ENCODE results near the gene GAS2.
A peak's percentile ranks its signal among the peaks of the same experiment; 100 is the strongest.

Gene GAS2

DNA sequence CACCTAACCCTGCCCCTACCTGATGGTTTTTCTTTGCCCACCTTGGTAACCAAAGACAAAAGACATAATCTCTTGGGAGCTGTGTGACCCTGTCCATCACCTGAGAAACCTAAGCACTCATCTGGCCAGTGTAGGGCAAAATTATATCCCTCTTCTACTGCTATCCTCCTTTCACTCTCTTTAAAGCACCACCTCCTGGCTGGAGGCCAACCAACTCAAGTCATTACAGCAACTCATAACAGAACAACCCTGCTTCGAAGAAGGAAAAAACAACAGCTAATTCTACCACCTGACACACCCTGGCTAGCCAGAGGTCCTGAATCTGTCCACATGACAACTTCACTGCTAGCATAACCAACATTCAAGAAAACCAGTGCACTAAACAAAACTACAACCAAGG, 45.5 kb downstream of the GAS2 start:
- intact Hi-C loops (cut with DNase I) = no loop called here
- DNase-seq = no peak

DNA sequence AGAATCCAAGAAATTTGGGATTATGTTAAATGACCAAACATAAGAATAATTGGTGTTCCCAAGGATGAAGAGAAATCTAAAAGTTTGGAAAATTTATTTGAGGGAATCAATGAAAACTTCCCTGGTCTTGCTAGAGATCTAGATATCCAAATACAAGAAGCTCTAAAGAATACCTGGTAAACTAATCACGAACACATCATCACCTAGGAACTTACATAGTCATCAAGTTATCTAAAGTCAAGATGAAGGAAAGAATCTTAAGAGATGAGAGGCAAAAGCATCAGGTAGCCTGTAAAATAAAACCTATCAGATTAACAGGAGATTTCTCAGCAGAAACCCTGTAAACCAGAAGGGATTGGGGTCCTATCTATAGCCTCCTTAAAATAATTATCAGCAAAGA, 46.9 kb downstream of the GAS2 start:
- intact Hi-C loops (cut with DNase I) = no loop called here
- DNase-seq = no peak

- intact Hi-C loops (cut with DNase I) = no loop called here
These were observed 49.6 kb downstream of the GAS2 start for GRCh38 chr11:22715971-22716370.

GRCh38 chr11:22720457-22720856, 54.0 kb downstream of the GAS2 start:
- DNase-seq = no peak
- intact Hi-C loops (cut with DNase I) = no loop called here

More at GRCh38 chr11:22715971-22716370, 49.6 kb downstream of the GAS2 start:
- no peak for DNase-seq

DNA sequence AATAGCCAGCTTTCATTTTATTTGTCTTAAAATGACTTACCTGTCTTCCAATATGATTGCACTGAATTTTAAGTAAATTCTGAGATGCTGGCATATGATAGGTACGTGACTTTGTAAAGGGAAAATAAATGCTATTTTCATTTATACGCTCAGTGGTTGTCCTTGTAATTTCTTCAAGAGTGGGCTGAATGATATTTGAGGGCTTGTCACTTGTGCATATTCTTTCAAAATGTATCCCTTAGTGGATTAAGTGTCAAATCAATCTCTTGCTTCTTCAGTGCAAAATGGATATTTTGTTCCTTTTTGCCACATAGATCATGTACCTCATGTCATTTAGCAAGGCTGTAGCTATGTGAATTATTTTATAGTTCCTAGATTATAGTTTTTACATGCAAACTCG, 56.9 kb downstream of the GAS2 start:
- intact Hi-C loops (cut with DNase I) = no loop called here

GRCh38 chr11:22725079-22725478, 58.7 kb downstream of the GAS2 start:
- intact Hi-C loops (cut with DNase I) = no loop called here
- no peak for DNase-seq

More for the DNA sequence above, 56.9 kb downstream of the GAS2 start:
- DNase-seq = no peak

GRCh38 chr11:22728600-22729389, 62.4 kb downstream of the GAS2 start:
- intact Hi-C loops (cut with DNase I) = no loop called here
- DNase-seq = peak in 1 of 42 donors; percentile 3

DNA sequence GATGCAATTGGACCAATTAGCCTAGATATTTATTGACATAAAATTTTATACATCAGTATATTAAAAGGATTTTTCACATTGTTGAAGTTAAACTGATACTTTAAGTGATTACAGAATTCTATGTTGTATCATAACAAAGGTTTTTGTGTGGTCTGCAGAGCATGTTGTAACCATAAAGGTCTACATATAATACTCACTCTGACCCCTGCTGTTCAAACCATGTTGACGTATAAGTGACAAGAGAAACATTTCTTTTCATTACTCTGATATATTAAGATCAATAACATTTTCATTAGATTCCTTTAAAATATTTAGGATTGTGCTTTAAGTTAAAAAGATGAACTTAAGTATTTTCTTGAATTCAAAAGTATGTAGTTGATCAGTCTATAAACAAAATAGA, 63.9 kb downstream of the GAS2 start:
- peak in 1 of 42 donors; percentile 3 for DNase-seq
- intact Hi-C loops (cut with DNase I) = no loop called here

- intact Hi-C loops (cut with DNase I) = no loop called here
These were observed 66.2 kb downstream of the GAS2 start for GRCh38 chr11:22732588-22732987.

DNA sequence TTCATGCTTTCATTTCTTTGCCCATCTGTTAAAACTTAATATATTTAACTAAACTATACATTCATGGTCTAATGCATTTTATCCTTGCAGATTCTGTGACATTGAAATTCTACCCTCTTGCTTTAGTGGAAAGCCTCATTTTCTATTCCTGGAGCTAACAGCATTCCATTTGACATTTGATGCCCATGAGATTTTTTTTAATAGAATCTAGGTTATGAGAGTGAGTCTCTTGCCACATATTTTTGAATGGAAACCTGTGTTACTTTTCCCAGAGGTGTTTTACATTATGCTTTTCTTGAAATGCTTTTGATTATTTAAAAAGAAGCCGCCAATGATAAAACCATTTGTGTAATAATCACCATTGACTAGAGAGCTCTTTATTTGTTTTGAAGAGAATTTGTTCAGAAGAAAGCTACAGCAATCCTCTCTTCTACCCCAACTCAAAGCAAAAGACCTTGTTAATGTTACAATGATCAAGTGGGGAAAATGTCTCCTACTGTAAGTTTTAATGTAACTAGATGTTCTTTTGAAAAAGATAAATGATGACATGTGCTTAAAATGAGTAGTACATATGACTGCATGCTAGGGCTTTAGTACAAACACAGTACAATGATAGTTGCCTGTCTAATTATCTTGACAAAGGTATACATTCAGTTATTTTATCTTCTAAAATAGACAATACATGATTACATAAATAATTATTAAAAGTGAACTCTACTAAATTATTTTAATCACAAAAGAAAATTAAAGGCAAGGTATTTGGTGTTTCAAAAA, 67.3 kb downstream of the GAS2 start:
- DNase-seq = no peak
- intact Hi-C loops (cut with DNase I) = no loop called here

More at GRCh38 chr11:22732588-22732987, 66.2 kb downstream of the GAS2 start:
- DNase-seq = no peak

GRCh38 chr11:22734628-22735345, 68.4 kb downstream of the GAS2 start:
- no peak for DNase-seq
- intact Hi-C loops (cut with DNase I) = no loop called here

GRCh38 chr11:22742157-22742613, 75.8 kb downstream of the GAS2 start:
- DNase-seq = no peak
- intact Hi-C loops (cut with DNase I) = no loop called here

DNA sequence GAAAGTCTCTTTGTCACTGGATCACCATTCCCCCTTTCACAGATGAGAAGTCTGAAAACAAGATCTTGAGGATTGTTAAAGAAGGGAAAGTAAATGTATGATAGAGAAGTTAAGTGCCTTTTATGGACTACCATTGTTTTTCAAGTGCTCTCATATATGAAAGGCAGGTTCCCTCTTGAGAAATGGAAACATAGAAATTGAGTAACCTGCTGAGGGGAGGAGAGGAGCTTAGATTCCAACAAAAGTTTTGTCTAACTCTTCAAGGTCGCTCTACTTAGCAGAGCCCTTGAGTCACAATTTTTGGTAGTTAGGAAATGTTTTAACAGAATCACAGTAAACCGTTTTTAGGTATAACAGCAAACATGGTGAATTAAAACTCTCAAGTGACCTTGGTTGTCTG, 83.1 kb downstream of the GAS2 start:
- DNase-seq = no peak
- intact Hi-C loops (cut with DNase I) = no loop called here

- intact Hi-C loops (cut with DNase I) = no loop called here
- DNase-seq = no peak
These were observed 86.5 kb downstream of the GAS2 start for GRCh38 chr11:22752908-22753310.

- no peak for DNase-seq
- intact Hi-C loops (cut with DNase I) = no loop called here
These were observed 87.0 kb downstream of the GAS2 start for GRCh38 chr11:22753416-22753815.

GRCh38 chr11:22761066-22761465, 94.7 kb downstream of the GAS2 start:
- no peak for DNase-seq
- intact Hi-C loops (cut with DNase I) = no loop called here

DNA sequence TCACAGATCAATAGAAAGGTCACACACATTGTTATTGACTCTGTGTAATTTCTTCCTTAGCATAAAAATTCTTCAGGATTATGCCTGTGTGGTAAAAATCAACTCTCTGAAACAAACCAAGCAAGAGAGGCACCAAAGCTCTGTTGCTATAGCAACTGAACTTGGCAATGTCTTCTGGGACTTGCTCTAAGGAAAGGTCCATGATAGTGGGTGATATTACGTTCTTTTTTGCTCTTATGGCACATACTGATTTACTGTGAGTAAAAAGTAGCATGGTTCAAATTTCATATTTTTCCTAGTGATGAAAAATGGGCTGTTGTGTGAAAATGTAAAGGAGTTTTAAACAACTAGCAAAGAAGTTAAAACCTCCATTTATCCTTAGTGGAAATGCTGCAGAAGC, 96.8 kb downstream of the GAS2 start:
- peak in 2 of 42 donors; percentile 26 to 30 for DNase-seq
- intact Hi-C loops (cut with DNase I) = no loop called here

GRCh38 chr11:22764735-22765134, 98.3 kb downstream of the GAS2 start:
- intact Hi-C loops (cut with DNase I) = no loop called here
- no peak for DNase-seq

- DNase-seq = no peak
- intact Hi-C loops (cut with DNase I) = no loop called here
These were observed 101.9 kb downstream of the GAS2 start for GRCh38 chr11:22768281-22768680.

DNA sequence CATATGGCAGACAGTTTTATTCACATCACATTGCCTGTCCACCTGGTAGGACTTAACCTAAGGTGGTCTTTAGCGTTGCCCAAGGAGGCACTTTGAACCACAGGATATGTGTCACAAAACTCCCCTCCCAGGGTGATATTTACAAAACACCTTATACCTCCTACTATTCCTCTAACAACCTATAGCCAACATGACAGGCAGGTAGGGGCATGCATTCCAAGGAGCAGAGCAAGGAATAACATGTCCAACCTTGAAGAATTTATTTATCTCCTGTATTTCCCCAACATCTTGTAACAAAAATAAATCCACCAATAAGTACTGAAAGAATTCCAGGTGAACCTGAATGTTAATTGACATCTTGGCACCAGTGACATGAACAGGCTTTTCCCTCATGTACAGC, 102.7 kb downstream of the GAS2 start:
- intact Hi-C loops (cut with DNase I) = no loop called here
- no peak for DNase-seq

All from head of caudate nucleus (tissue), 42 donors.